Brain microvascular endothelial cell (primary cell): ENCODE results near the gene C18orf63.

Experiments
- DNase-seq: peaks from one replicate; pipeline ENCODE4 v3.0.0-alpha.2; 2020
- H3K27ac ChIP-seq: fragments of 250-450 bp; sonication (Bioruptor Pico); 2 replicates; pipeline ENCODE4 v1.5.1; 2020; ENCODE audit warnings: mild to moderate bottlenecking, moderate library complexity
- H3K27me3 ChIP-seq: fragments of 250-450 bp; sonication (Bioruptor Pico); replicated peaks from 2 replicates; pipeline ENCODE4 v1.5.1; 2020; ENCODE audit warnings: mild to moderate bottlenecking
- H3K36me3 ChIP-seq: fragments of 250-450 bp; sonication (Bioruptor Pico); replicated peaks from 2 replicates; pipeline ENCODE4 v1.5.1; 2020; ENCODE audit warnings: mild to moderate bottlenecking
- H3K4me3 ChIP-seq: 2 replicates; pipeline ENCODE4 v1.5.1; 2011; ENCODE audit warnings: low read depth, mild to moderate bottlenecking, control low read depth, low read length, moderate library complexity
- in situ Hi-C: cut with HindIII; loops from 2 replicates; pipeline ENCODE4 v1.10.0; 2017; ENCODE audit warnings: low sequenced_read_pairs, low pct_ligation_motif_present
- TF ChIP-seq, protein P1 (sequence below): IDR thresholded peaks from 2 replicates; pipeline ENCODE4 v1.5.1; 2011; ENCODE audit warnings: low read depth, mild to moderate bottlenecking, moderate library complexity, low read length, control low read depth, inconsistent platforms; ENCODE audit errors: missing control alignments

Gene C18orf63

GRCh38 chr18:74397572-74397971, 81.9 kb downstream of the C18orf63 start:
- TF ChIP-seq, protein P1, sequence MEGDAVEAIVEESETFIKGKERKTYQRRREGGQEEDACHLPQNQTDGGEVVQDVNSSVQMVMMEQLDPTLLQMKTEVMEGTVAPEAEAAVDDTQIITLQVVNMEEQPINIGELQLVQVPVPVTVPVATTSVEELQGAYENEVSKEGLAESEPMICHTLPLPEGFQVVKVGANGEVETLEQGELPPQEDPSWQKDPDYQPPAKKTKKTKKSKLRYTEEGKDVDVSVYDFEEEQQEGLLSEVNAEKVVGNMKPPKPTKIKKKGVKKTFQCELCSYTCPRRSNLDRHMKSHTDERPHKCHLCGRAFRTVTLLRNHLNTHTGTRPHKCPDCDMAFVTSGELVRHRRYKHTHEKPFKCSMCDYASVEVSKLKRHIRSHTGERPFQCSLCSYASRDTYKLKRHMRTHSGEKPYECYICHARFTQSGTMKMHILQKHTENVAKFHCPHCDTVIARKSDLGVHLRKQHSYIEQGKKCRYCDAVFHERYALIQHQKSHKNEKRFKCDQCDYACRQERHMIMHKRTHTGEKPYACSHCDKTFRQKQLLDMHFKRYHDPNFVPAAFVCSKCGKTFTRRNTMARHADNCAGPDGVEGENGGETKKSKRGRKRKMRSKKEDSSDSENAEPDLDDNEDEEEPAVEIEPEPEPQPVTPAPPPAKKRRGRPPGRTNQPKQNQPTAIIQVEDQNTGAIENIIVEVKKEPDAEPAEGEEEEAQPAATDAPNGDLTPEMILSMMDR = no peak
- in situ Hi-C loops = no loop called here
- H3K27ac ChIP-seq = no peak overlapping the region

GRCh38 chr18:74399091-74399887, 83.7 kb downstream of the C18orf63 start:
- H3K27ac ChIP-seq = no peak overlapping the region
- no peaks in the 10 kb centered on the region for H3K27me3 ChIP-seq
- no peak overlapping the region for H3K4me3 ChIP-seq
- in situ Hi-C loops = no loop called here
- no peak for DNase-seq
- no peaks in the 10 kb centered on the region for H3K36me3 ChIP-seq
- TF ChIP-seq, protein P1 = no peak

More at GRCh38 chr18:74397572-74397971, 81.9 kb downstream of the C18orf63 start:
- no peaks in the 10 kb centered on the region for H3K27me3 ChIP-seq
- H3K36me3 ChIP-seq = no peaks in the 10 kb centered on the region
- no peak overlapping the region for H3K4me3 ChIP-seq
- DNase-seq = no peak

DNA sequence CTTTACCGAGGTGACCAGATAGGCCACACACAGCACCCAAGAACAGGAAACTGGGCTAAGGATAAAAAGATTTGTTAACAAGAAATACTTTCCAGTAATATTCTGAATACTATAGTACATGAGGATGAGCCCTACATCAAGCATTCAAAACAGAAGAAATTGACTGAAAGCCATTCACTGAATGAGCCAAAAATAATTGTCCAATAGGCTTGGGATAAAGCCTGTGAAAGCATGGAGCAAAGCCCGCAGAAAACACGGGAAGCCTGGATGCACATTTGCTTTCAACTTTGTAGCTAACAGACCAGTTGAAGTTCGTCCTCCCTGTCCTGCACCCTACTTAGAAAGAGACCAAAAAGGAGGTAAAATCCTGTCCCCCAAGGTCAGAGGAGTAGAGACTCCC, 85.2 kb downstream of the C18orf63 start:
- TF ChIP-seq, protein P1 = no peak
- in situ Hi-C loops = no loop called here
- DNase-seq = no peak
- Histone ChIP-seq H3K4me3 (no peak overlapping the region), H3K27me3 (no peaks in the 10 kb centered on the region), H3K36me3 (no peaks in the 10 kb centered on the region), H3K27ac (no peak overlapping the region)

DNA sequence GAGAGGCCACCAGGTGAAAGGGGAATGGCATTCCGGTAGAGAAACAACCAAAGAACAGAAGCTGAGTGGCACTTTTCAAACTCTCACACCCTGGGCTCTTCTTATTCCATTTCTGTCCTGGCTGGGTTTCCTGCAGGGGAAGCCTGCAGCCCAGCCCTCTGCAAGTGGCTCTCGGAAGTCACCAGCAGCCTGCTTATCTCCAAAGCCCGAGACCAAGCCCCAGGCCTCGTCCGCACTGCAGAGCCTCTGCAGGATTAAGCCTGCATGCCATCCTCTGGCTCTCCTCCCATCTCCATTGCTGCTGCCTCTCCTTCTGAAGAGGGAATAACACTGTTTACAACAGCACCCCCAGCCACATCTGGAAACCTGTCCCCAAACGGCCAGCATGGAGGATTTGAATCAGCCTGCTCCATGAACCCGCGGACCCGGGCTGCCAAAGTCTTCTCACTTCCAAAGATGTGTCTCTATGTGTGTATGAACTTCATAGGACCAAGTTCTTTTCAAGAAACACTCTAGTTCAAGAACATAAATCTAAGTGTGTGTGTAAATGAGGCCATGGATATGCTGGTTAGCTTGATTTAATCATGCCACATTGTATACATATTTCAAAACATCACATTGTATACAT, 87.3 kb downstream of the C18orf63 start:
- H3K36me3 ChIP-seq = no peaks in the 10 kb centered on the region
- no peak overlapping the region for H3K27ac ChIP-seq
- no peak for DNase-seq
- in situ Hi-C loops = no loop called here
- H3K27me3 ChIP-seq = no peaks in the 10 kb centered on the region
- TF ChIP-seq, protein P1 = no peak
- H3K4me3 ChIP-seq = no peak overlapping the region

- H3K27me3 ChIP-seq = no peaks in the 10 kb centered on the region
- H3K4me3 ChIP-seq = no peak overlapping the region
- TF ChIP-seq, protein P1 = no peak
- no peak for DNase-seq
- H3K36me3 ChIP-seq = no peaks in the 10 kb centered on the region
- in situ Hi-C loops = no loop called here
- H3K27ac ChIP-seq = no peak overlapping the region
Observed at GRCh38 chr18:74407888-74408287, 92.2 kb downstream of the C18orf63 start.
